DMS 273 (cell line): ENCODE results near the gene ANKRD39.

Experiments used
- DNase-seq: peaks from one replicate; lab custom pipeline; 2025; ENCODE audit not compliant: unreplicated experiment; lab: John Stamatoyannopoulos, UW

ANKRD39 gene

DNA sequence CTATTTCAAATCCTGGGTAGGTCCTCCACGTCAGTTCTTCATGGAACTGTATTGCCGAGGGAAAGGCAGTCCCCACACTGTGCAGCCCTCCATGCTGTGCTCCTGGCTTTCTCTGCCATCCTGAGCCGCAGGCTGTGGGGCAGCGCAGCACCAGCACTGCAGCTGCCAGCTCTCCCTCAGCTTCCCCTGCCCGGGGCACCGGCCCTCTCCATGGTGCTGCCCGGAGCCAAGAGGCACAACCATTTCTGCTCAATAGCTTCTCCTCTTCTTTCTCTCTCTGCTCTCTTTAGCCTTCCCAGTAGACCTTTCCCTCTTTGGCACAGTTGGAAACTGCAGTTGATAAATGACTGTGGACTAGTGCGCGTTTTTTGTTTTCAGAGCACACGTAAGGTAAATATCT lies 26.1 kb downstream of the ANKRD39 start:
- no peak for DNase-seq

DNA sequence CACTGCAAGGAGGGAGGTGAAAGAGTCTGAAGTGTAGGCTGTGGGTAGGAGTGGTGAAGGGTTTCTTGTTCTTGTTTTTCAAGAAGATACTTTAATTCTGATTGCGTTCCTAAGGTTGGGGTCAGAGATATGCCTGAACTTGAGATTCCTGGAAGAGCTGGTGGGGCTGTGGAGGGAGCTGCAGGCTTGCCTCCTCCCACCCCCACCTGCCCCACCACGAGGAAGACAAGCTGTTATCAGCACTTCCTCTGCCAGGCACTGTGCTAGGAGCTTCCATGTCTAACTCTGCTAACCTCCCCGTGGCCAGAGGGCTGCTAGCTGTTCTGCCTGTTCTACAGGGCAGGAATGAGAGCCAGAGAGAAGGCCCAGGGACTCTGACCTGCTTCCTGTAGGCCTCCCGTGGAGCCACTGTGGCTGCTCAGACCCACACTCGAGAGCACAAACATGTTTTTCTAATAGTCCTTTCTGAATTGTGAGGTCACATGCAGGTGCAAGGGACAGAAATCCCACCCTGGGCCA lies 27.7 kb downstream of the ANKRD39 start:
- DNase-seq: no peak

DNA sequence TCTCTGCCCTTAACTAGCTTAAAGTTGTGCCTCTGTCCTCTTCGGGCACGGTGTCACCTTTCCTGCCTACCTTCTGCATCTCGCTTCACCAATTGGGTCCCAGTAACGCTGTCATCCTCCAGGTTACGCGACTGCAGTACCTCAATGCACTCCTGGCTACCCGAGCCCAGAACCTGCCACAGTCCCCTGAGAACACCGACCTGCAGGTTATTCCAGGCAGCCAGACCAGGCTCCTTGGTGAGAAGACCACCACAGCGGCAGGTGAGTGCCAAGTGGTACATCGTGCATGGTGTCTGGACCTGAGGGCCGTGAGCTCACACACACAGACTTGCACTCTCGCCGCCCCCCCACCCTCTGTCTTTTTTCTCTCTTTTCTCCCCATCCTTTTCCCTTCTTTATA lies 28.9 kb downstream of the ANKRD39 start:
- DNase-seq: no peak

DNA sequence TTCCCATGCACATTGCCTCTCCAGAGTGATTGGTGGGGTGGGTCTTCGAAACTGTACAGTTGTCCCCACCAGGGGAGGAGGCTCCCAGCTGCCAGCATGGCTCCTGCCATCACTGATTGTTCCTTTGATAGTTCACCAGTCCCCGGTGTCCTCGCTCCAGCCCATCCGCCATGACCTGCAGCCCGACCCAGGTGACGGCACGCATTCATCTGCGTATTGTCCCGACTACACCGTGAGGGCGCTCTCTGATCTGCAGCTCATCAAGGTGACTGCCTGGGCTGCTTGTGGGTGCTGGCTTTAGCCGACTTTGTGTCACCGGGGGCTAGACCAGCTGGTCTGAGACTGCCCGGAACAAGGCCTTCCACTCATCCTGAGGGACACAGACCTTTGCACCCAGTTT lies 29.4 kb downstream of the ANKRD39 start:
- no peak for DNase-seq

DNA sequence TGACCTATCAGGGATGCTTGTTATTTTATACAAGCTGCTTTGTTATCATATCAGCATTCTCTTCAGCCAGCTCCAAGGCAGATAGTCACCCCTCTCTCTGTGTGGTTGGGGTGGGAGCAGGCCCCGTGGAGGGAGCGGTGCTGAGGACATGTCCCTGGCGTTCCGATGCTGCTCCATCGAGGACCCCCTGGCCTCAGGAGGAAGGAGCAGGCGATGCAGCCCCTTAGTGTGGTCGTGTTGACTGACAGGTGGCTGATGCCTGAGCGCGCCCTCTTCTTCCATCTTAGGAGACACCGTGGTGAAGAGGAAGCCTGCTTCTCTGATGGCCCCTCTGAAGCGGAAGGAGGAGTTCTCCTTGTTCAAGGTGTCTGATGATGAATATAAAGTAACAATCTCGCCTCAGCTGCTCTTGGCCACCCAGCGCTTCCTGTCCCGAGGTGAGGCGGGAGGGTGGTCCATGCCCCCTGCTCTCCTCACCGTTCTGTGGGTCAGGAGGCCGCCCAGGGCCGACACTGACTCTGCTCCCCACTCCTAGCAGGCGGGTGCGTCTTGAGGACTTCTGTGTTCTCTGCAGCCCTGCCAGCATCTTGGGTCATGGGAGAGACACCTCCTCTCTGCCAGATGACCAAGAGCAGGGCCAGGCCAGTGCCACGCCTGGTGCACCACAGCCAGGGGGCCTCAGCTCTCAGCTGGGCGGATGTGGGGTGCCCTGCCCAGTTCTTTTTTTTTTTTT lies 31.1 kb downstream of the ANKRD39 start:
- no peak for DNase-seq

DNA sequence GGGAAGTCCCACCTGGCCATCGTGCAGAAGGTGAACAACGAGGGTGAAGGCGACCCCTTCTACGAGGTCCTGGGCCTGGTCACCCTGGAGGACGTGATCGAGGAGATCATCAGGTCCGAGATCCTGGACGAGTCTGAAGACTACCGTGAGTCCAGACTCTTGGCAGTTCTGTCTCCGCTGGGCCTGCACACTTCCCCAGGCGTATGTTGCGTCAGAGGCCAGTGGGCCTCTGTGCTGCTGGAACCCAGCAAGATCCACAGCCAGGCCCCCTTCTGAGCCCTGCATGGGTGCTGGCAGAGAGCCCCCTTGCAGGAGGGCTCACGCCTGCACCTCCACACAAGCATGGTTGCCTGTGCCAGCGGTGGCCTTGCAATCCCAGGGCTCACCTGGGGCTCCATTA lies 32.8 kb downstream of the ANKRD39 start:
- no peak for DNase-seq

DNA sequence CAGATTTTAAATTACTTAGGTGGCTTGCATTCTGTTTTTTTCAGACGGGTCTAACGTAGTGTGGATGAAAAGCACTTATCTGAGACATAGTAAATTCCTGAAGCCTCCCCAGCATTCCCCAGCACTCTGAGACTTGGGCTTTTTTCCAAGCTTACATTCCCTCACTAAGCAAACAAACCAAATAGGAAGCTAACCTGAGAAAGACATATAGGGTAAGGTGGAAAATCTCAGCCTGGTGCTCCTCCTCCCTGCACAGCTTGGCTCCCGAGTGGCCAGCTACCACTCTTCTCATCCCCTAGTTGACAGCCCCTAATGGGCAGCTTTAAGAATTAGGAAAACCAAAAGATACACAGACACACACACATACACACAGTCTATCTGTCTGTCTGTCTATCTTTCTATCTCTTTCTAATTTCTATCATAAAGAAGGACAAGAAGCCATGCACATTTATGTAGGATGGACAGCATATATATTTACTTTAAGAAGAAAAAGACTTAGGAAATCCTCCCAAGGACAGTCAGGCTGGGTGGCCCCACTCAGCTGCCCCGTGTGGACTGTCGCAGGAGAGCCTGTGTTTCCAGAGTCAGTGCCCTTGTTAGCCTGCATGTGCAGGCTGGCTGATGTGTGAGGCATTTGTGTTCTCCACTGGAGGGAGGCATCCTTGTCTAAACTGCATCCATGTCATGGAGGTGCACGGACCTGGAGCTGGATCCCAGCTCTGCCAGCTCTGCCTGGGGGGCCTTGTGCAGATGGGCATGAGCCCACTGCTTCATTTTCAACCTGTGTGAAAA lies 33.5 kb downstream of the ANKRD39 start:
- no peak for DNase-seq

DNA sequence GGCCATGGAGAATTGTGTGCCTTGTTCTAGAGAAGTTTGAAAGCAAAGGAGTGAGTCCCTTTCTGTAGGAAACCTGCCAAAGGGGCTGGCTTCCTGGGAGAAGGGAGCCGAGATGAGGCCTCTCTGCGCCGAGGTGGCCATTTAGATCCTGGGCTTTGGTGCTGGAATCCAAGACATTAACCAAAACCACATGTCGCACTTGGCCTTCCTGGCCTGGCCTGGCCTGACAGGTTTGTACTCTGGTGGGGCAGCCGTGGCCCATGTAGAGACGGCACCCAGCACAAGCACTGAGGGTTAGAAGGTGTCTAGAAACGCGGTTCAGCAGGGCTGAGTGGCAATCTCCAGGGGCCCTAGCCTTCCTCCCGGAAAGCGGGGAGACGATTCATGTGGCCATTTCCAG lies 34.6 kb downstream of the ANKRD39 start:
- DNase-seq: no peak

DNA sequence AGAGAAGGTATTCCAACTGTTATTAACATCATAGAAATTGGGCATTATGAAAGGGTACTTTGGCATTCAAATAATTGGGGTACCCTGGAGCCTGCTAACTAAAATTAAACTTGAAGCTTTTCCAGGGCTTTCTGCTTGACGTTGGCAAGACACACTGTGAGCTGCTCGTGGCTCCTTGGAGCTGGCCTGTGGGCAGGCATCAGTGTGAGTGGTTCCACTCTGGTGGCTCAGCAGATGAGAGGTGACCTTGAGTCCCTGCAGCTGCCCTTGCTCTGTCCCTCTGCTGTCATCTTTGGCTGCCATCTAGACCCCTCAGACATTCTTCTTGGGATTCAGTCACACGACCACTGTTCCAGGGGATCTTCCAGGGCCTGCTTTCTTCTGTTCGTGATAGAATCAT lies 35.0 kb downstream of the ANKRD39 start:
- DNase-seq: no peak

DNA sequence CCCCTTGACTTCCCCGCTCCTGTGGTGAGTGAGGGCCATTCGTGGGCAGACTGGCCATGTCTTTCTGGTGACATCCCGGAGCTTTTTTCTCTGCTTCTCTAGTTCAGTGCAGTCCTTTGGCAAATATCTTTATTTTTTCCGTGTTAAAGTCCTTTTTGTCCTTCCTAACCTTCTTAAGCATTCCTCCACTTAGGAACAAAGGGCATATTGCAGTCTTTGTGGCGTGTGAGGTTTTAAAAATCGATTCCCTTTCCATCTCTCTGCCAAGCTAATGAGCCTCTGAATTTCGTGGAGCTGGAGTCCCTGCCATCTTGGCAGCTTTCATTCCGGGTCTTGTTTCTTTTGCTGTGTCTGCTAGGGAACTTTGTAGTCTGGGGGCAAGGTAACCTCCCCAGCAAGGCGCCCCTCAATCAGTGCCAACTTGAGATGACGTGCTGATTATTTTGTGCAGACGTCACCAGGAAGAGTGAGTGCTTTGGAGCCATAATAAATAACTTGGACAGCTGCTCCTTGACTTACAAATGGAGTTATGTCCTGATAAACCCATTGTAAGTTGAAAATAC lies 36.6 kb downstream of the ANKRD39 start:
- no peak for DNase-seq

DNA sequence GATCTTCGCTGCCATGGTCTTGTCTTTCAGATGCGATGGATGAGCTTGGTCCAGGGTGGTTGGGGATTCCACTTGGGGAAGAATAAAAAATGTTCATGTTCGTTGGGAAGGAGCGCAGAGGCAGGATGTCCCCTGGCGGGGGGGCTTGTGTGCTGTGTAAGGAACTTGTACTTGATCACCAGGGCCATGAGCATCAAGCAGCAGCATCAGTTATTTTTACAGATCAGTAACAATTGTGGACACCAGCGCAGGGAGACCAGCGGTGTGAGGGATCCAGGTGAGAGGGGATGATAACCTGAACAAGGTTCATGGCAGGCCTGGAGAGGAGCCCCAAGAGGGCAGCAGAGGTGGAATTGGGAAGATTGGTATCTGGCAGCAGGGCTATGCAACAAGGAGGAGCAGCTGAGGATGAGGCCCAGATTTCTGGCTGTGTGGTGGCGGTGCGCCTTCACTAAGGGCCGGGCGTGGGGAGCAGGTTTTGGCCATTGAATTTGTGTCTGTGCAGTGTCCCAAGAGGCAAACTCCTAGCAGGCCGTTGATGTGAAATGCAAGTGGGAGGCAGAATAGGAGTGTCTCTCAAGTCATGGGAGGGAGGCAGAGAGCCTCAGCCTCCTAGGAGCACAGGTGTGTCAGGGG lies 37.8 kb downstream of the ANKRD39 start:
- DNase-seq: no peak

DNA sequence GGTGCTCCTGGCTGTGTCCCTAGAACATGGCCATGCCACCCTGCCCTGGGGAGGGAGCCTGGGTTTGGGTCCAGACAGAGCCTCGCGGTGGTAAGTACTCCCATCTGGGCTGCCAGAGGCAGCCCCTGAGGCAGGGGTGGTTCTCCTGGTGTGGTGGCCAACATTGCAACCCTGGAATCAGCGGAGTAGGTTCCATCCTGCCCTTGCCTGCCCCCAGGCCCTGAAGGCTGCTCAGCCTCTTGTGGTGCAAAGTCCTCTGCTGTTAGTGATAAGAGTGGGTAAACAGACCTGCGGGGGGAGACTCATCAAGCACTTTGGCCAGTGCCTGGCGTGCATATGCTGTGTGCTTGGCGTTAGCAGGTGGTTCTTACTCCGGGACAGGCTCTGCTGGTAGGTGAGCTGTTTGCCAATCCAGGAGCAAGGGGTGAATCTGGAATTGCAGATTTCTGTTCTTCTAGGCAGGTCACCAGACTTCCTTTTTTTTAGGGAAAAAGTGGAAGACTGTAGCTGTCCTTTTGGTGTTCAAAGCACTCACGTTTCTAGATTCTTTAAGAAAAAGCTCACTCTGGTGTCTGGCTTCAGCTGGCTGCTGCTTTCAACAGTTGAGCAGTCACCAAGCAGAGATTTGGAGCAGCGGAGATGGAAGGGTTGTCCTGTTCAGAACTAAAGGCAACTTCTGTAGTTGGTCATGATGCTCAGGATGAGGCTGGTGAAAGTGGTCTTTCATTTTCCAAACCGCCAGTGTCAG lies 38.5 kb downstream of the ANKRD39 start:
- DNase-seq: peak; percentile 26

DNA sequence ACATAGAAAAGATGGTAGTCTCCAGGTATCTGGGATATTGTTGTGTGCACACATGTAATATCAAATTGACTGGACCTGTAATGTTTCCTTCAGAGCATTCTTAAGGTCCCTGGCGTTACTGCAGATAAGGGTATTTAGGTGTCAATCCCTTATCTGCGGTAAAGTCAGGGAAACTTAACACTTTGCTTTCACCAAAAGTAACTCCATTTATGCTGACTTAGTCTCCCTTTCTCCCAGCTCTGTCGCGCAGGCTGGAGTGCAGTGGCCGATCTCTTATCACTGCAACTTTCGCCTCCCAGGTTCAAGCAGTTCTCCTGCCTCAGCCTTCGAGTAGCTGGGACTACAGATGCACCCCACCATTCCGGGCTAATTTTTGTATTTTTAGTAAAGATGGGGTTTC lies 39.9 kb downstream of the ANKRD39 start:
- no peak for DNase-seq

DNA sequence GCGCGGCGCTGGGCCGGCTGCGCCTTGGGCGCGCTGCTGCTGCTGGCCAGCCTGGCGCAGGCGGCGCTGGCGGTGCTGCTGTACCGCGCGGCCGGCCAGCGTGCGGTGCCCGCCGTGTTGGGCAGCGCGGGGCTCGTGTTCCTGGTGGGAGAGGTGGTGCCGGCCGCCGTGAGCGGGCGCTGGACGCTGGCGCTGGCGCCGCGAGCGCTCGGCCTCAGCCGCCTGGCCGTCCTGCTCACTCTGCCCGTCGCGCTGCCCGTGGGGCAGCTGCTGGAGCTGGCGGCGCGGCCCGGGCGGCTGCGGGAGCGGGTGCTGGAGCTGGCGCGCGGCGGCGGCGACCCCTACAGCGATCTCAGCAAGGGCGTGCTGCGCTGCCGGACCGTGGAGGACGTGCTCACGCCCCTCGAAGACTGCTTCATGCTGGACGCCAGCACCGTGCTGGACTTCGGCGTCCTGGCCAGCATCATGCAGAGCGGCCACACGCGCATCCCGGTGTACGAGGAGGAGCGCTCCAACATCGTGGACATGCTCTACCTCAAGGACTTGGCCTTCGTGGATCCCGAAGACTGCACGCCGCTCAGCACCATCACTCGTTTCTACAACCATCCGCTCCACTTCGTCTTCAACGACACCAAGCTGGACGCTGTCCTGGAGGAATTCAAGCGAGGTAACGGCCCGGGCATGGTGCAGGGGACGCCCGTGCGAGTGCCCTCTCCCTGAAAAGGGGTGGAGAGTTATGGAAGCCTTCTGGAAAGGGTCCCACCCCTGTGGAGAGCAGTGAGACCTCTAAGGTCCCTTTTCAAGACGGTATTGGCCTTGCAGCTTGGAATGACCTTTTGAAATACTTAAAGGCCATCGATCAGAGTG lies 40.7 kb downstream of the ANKRD39 start:
- DNase-seq: peak; percentile 62

DNA sequence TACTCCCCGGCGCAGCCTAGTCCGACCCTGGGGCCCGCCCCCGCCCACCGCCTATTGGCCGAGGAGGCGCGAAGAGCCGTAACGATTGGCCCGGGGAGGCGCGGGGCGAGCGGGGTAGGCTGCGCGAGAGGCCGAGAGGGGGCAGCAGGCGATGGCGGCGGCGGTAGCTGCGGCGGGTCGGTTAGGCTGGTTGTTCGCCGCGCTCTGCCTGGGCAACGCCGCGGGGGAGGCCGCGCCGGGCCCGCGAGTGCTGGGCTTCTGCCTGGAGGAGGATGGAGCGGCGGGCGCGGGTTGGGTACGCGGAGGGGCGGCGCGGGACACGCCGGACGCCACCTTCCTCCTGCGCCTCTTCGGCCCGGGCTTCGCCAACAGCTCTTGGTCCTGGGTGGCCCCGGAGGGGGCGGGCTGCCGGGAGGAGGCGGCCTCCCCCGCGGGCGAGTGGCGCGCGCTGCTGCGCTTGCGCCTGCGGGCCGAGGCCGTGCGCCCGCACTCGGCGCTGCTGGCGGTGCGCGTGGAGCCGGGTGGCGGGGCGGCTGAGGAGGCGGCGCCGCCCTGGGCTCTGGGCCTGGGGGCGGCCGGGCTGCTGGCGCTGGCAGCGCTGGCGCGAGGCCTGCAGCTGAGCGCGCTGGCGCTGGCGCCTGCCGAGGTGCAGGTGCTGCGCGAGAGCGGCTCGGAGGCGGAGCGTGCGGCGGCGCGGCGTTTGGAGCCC lies 41.5 kb downstream of the ANKRD39 start, which contains the start of gene CNNM3:
TSS of gene CNNM3 (plus strand) at position 142 of the 709 bp plus-strand sequence. CDS start at position 152, 10 bp downstream.
- peak; percentile 98 for DNase-seq

DNA sequence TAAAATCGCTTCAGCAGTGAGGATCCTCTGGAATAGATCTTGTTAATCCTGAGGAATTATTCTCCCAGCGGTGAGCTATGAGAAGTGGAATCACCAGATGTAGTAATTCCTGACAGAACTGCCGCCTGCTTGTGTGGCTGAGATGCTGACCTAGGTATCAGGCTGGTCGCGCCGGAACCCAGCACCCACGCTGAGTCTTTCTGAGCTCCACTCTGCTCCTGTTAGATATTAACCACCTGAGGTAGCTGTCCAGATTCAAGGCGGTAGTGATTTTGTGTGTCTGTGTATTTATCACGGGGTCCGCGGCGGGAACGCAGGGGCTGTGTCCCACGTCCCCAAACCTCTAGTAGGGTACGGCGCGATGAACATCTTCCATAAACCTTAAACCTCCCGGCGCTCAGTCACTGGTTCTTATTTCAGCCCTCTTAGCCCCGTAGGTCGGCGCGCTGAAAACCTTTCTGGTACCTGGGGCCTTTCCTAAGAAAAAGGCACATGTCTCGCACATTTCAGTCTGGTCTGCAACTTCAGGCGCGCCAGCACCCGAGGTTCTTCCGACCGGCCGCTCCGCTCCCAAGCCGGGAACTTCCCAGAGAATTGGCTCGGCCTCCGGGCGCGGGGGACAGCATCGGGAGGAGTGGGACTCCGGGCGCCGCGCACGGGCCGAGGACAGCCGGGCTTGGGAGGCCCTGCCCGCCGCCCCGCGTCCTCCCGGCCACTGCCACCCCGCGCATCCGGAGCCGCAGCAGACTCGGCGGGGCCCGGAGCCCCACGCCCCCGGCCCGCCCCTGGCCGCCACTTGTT lies 42.3 kb downstream of the ANKRD39 start:
- peak; percentile 67 for DNase-seq

DNA sequence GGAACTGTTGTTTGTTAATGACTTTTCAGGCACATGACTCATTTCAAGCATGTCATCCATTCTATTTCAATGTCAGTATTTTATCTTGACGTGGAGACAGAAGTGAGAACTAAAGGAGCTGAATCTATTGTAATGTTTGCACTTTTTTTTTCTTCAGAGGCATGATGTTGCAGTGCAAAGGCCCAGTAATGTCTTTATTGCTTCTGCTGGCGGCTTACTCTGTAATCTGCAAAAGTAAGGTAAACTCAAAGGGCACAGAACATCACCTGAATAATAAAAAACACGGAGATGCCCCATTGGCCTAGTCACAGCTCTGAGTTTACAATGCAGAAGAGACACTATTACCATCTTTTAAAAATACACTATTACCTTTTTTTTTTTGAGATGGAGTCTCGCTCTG lies 44.2 kb downstream of the ANKRD39 start:
- DNase-seq: no peak

DNA sequence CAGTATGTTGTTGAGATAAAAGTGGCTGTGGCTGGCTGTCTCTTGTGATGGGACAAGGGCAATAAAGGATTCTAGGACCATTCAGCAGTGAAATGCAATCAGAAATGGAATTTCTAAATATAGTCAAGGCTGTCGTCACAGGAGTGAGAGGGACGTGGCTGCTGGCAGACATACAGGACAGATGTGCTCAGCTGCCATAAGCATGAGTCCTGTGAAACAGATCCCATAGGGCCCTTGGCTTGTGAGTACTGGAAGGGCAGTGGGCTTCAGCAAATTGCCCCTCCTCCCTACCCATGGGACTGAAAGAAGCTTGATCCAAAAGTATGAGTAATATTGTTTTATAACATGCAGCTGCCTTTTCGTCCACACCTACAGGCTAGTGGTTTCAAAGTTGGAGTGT lies 45.9 kb downstream of the ANKRD39 start:
- DNase-seq: no peak
